ENCODE results near the gene PRDM9. TPM values are rescaled to one million over a fixed set of nuclear protein-coding genes. Genes with fewer than 3 reads are reported as not detected.
"Not testable (repeated sequence)": the region's sequence is repeated elsewhere in the genome, so short reads cannot be mapped to it uniquely, and the experiment has no call there.

PRDM9 gene
- total RNA-seq, 4 donors from 2014 or later: not detected

- Histone ChIP-seq H3K9me3 (no peaks in the 10 kb centered on the region), H3K4me3 (no peak overlapping the region), H3K4me1 (no peaks in the 10 kb centered on the region), H3K27me3 (no peaks in the 10 kb centered on the region), H3K36me3 (no peaks in the 10 kb centered on the region), H3K27ac (no peak overlapping the region)
- TF ChIP-seq EP300 (IDR thresholded peaks at IDR 0.05) (no peak), CTCF (IDR thresholded peaks at IDR 0.05) (no peak), POLR2AphosphoS5 (IDR thresholded peaks at IDR 0.05) (no peak), POLR2A (IDR thresholded peaks at IDR 0.05) (no peak)
- 88 to 96% methylated on average over 2 of the region's 2 CpGs for WGBS, 2 donors (ENCODE audit: low coverage in 1 of 2)
- no peak for ATAC-seq
These were observed 24.3 kb upstream of the PRDM9 start for GRCh38 chr5:23483090-23483489.

GRCh38 chr5:23484096-23484495 lies 23.3 kb upstream of the PRDM9 start:
- Histone ChIP-seq H3K4me1 (no peaks in the 10 kb centered on the region), H3K9me3 (no peaks in the 10 kb centered on the region), H3K27me3 (no peaks in the 10 kb centered on the region), H3K27ac (no peak overlapping the region), H3K4me3 (no peak overlapping the region), H3K36me3 (no peaks in the 10 kb centered on the region)
- ATAC-seq: no peak
- TF ChIP-seq EP300 (IDR thresholded peaks at IDR 0.05): no peak
- no peak for TF ChIP-seq CTCF (IDR thresholded peaks at IDR 0.05)
- no peak for TF ChIP-seq POLR2AphosphoS5 (IDR thresholded peaks at IDR 0.05)
- no peak for TF ChIP-seq POLR2A (IDR thresholded peaks at IDR 0.05)
- WGBS, 2 donors (ENCODE audit: low coverage in 1 of 2): 52 to 78% methylated on average over 4 to 5 of the region's 5 CpGs

GRCh38 chr5:23486227-23486626 lies 21.2 kb upstream of the PRDM9 start:
- H3K27me3 ChIP-seq, ATAC-seq, H3K4me3 ChIP-seq, H3K9me3 ChIP-seq, H3K4me1 ChIP-seq, H3K27ac ChIP-seq, H3K36me3 ChIP-seq: not testable (repeated sequence)
- WGBS, 2 donors (ENCODE audit: low coverage in 1 of 2): 78% methylated on average over 1 of the region's 2 CpGs; no CpG with 5 or more reads in 1 of the 2 donors

- no peak for ATAC-seq
- H3K27ac ChIP-seq: no peak overlapping the region
- TF ChIP-seq POLR2AphosphoS5 (IDR thresholded peaks at IDR 0.05) (no peak), CTCF (IDR thresholded peaks at IDR 0.05) (no peak), EP300 (IDR thresholded peaks at IDR 0.05) (no peak), POLR2A (IDR thresholded peaks at IDR 0.05) (no peak)
- H3K36me3 ChIP-seq: no peaks in the 10 kb centered on the region
- H3K27me3 ChIP-seq: no peaks in the 10 kb centered on the region
- WGBS, 2 donors (ENCODE audit: low coverage in 1 of 2): 14 to 35% methylated on average over 1 of the region's 1 CpG
- H3K4me3 ChIP-seq: no peak overlapping the region
- H3K9me3 ChIP-seq: no peaks in the 10 kb centered on the region
- no peaks in the 10 kb centered on the region for H3K4me1 ChIP-seq
These were observed 16.4 kb upstream of the PRDM9 start for GRCh38 chr5:23490993-23491392.

- TF ChIP-seq POLR2A (IDR thresholded peaks at IDR 0.05): no peak
- no peak for TF ChIP-seq EP300 (IDR thresholded peaks at IDR 0.05)
- TF ChIP-seq POLR2AphosphoS5 (IDR thresholded peaks at IDR 0.05): no peak
- no peak for TF ChIP-seq CTCF (IDR thresholded peaks at IDR 0.05)
- ATAC-seq: no peak
These were observed 12.9 kb upstream of the PRDM9 start for GRCh38 chr5:23494558-23494957.

More at GRCh38 chr5:23494558-23494957, 12.9 kb upstream of the PRDM9 start:
- H3K27ac ChIP-seq: no peak overlapping the region
- no peaks in the 10 kb centered on the region for H3K36me3 ChIP-seq
- 67 to 77% methylated on average over 1 of the region's 1 CpG for WGBS, 2 donors (ENCODE audit: low coverage in 1 of 2)
- no peaks in the 10 kb centered on the region for H3K4me1 ChIP-seq
- no peak overlapping the region for H3K4me3 ChIP-seq
- H3K9me3 ChIP-seq: no peaks in the 10 kb centered on the region
- no peaks in the 10 kb centered on the region for H3K27me3 ChIP-seq

All from gastroesophageal sphincter (tissue), 4 donors.